ENCODE measurements around the gene DMD. TPM values are rescaled to one million over a fixed set of nuclear protein-coding genes. Genes with fewer than 3 reads are reported as not detected.

Gene DMD
- total RNA-seq, 1 donor from 2014 or later = 5.0 TPM

GRCh38 chrX:31302573-31303075 lies 1908.7 kb downstream of the DMD start:
- Mint-ChIP-seq H3K9me3 (no peaks in the 10 kb centered on the region), H3K4me1 (no peaks in the 10 kb centered on the region)
- no peak for DNase-seq

GRCh38 chrX:31301941-31302340 lies 1909.4 kb downstream of the DMD start:
- intact Hi-C loops (cut with micrococcal nuclease) = no loop called here
- Mint-ChIP-seq H3K9me3 (no peaks in the 10 kb centered on the region), H3K36me3 (ENCODE audit: low read depth) (no peaks in the 10 kb centered on the region), H3K4me3 (no peak overlapping the region), H3K27me3 (no peaks in the 10 kb centered on the region), H3K4me1 (no peaks in the 10 kb centered on the region), H3K27ac (no peak overlapping the region)
- no peak for DNase-seq

More at GRCh38 chrX:31302573-31303075, 1908.7 kb downstream of the DMD start:
- intact Hi-C loops (cut with micrococcal nuclease) = no loop called here
- Mint-ChIP-seq H3K27me3 (no peaks in the 10 kb centered on the region), H3K27ac (no peak overlapping the region), H3K36me3 (ENCODE audit: low read depth) (no peaks in the 10 kb centered on the region), H3K4me3 (no peak overlapping the region)

- DNase-seq = no peak
- Mint-ChIP-seq H3K9me3 (no peaks in the 10 kb centered on the region), H3K4me3 (no peak overlapping the region), H3K27me3 (no peaks in the 10 kb centered on the region), H3K4me1 (no peaks in the 10 kb centered on the region), H3K36me3 (ENCODE audit: low read depth) (no peaks in the 10 kb centered on the region), H3K27ac (no peak overlapping the region)
- intact Hi-C loops (cut with micrococcal nuclease) = no loop called here
These were observed 1910.1 kb downstream of the DMD start for GRCh38 chrX:31301203-31301602.

GRCh38 chrX:31298916-31299315 lies 1912.4 kb downstream of the DMD start:
- H3K27me3 Mint-ChIP-seq = no peaks in the 10 kb centered on the region
- no peak overlapping the region for H3K4me3 Mint-ChIP-seq
- DNase-seq = no peak
- no peaks in the 10 kb centered on the region for H3K36me3 Mint-ChIP-seq (ENCODE audit: low read depth)
- intact Hi-C loops (cut with micrococcal nuclease) = no loop called here
- no peak overlapping the region for H3K27ac Mint-ChIP-seq
- no peaks in the 10 kb centered on the region for H3K4me1 Mint-ChIP-seq
- no peaks in the 10 kb centered on the region for H3K9me3 Mint-ChIP-seq

GRCh38 chrX:31297881-31298280 lies 1913.5 kb downstream of the DMD start:
- intact Hi-C loops (cut with micrococcal nuclease) = no loop called here
- Mint-ChIP-seq H3K9me3 (no peaks in the 10 kb centered on the region), H3K36me3 (ENCODE audit: low read depth) (no peaks in the 10 kb centered on the region), H3K4me1 (no peaks in the 10 kb centered on the region), H3K27me3 (no peaks in the 10 kb centered on the region), H3K4me3 (no peak overlapping the region), H3K27ac (no peak overlapping the region)
- DNase-seq = no peak

- Mint-ChIP-seq H3K9me3 (no peaks in the 10 kb centered on the region), H3K27ac (no peak overlapping the region), H3K36me3 (ENCODE audit: low read depth) (no peaks in the 10 kb centered on the region), H3K27me3 (no peaks in the 10 kb centered on the region), H3K4me1 (no peaks in the 10 kb centered on the region), H3K4me3 (no peak overlapping the region)
- intact Hi-C loops (cut with micrococcal nuclease) = no loop called here
- no peak for DNase-seq
These were observed 1916.9 kb downstream of the DMD start for GRCh38 chrX:31294475-31294874.

GRCh38 chrX:31293409-31293808 lies 1917.9 kb downstream of the DMD start:
- no peak overlapping the region for H3K27ac Mint-ChIP-seq
- H3K4me1 Mint-ChIP-seq = no peaks in the 10 kb centered on the region
- intact Hi-C loops (cut with micrococcal nuclease) = loop anchor here (1.0 kb wide), 1 partner anchor 254 kb away; no protein-coding TSS in a partner anchor
- no peaks in the 10 kb centered on the region for H3K36me3 Mint-ChIP-seq (ENCODE audit: low read depth)
- no peak overlapping the region for H3K4me3 Mint-ChIP-seq
- H3K9me3 Mint-ChIP-seq = no peaks in the 10 kb centered on the region
- peak; percentile 49 for DNase-seq
- H3K27me3 Mint-ChIP-seq = no peaks in the 10 kb centered on the region

- Mint-ChIP-seq H3K9me3 (no peaks in the 10 kb centered on the region), H3K4me3 (no peak overlapping the region), H3K4me1 (no peaks in the 10 kb centered on the region), H3K27me3 (peaks cover 1% of the 10 kb centered on the region), H3K27ac (no peak overlapping the region), H3K36me3 (ENCODE audit: low read depth) (no peaks in the 10 kb centered on the region)
- intact Hi-C loops (cut with micrococcal nuclease) = no loop called here
- DNase-seq = no peak
These were observed 1920.2 kb downstream of the DMD start for GRCh38 chrX:31291131-31291530.

GRCh38 chrX:31287861-31288260 lies 1923.5 kb downstream of the DMD start:
- H3K4me1 Mint-ChIP-seq = no peaks in the 10 kb centered on the region
- no peaks in the 10 kb centered on the region for H3K36me3 Mint-ChIP-seq (ENCODE audit: low read depth)
- peaks cover 3% of the 10 kb centered on the region for H3K27me3 Mint-ChIP-seq
- DNase-seq = no peak
- no peaks in the 10 kb centered on the region for H3K9me3 Mint-ChIP-seq
- H3K27ac Mint-ChIP-seq = no peak overlapping the region
- intact Hi-C loops (cut with micrococcal nuclease) = no loop called here
- no peak overlapping the region for H3K4me3 Mint-ChIP-seq

GRCh38 chrX:31280580-31280979 lies 1930.8 kb downstream of the DMD start:
- DNase-seq = no peak
- no peaks in the 10 kb centered on the region for H3K9me3 Mint-ChIP-seq
- no peaks in the 10 kb centered on the region for H3K36me3 Mint-ChIP-seq (ENCODE audit: low read depth)
- no peaks in the 10 kb centered on the region for H3K4me1 Mint-ChIP-seq
- H3K27ac Mint-ChIP-seq = no peak overlapping the region
- peaks cover 2% of the 10 kb centered on the region for H3K27me3 Mint-ChIP-seq
- H3K4me3 Mint-ChIP-seq = no peak overlapping the region
- intact Hi-C loops (cut with micrococcal nuclease) = no loop called here

GRCh38 chrX:31279359-31279758 lies 1932.0 kb downstream of the DMD start:
- no peak for DNase-seq
- H3K4me3 Mint-ChIP-seq = no peak overlapping the region
- intact Hi-C loops (cut with micrococcal nuclease) = no loop called here
- H3K27me3 Mint-ChIP-seq = no peaks in the 10 kb centered on the region
- no peaks in the 10 kb centered on the region for H3K9me3 Mint-ChIP-seq
- H3K36me3 Mint-ChIP-seq (ENCODE audit: low read depth) = no peaks in the 10 kb centered on the region
- H3K27ac Mint-ChIP-seq = no peak overlapping the region
- no peaks in the 10 kb centered on the region for H3K4me1 Mint-ChIP-seq

GRCh38 chrX:31272472-31272775 lies 1938.9 kb downstream of the DMD start:
- Mint-ChIP-seq H3K4me1 (no peaks in the 10 kb centered on the region), H3K27ac (no peak overlapping the region), H3K36me3 (ENCODE audit: low read depth) (no peaks in the 10 kb centered on the region), H3K9me3 (no peaks in the 10 kb centered on the region), H3K27me3 (peaks cover 13% of the 10 kb centered on the region), H3K4me3 (no peak overlapping the region)
- DNase-seq = no peak
- intact Hi-C loops (cut with micrococcal nuclease) = no loop called here

GRCh38 chrX:31271615-31272471 lies 1939.5 kb downstream of the DMD start:
- intact Hi-C loops (cut with micrococcal nuclease) = no loop called here
- H3K4me3 Mint-ChIP-seq = no peak overlapping the region
- no peaks in the 10 kb centered on the region for H3K9me3 Mint-ChIP-seq
- H3K27me3 Mint-ChIP-seq = peaks cover 15% of the 10 kb centered on the region
- no peaks in the 10 kb centered on the region for H3K36me3 Mint-ChIP-seq (ENCODE audit: low read depth)
- H3K27ac Mint-ChIP-seq = no peak overlapping the region
- H3K4me1 Mint-ChIP-seq = no peaks in the 10 kb centered on the region
- DNase-seq = no peak

GRCh38 chrX:31269914-31270313 lies 1941.4 kb downstream of the DMD start:
- intact Hi-C loops (cut with micrococcal nuclease) = no loop called here
- Mint-ChIP-seq H3K4me3 (no peak overlapping the region), H3K9me3 (no peaks in the 10 kb centered on the region), H3K4me1 (no peaks in the 10 kb centered on the region), H3K27me3 (peaks cover 27% of the 10 kb centered on the region), H3K27ac (no peak overlapping the region), H3K36me3 (ENCODE audit: low read depth) (no peaks in the 10 kb centered on the region)
- no peak for DNase-seq

- no peak for DNase-seq
- no peak overlapping the region for H3K4me3 Mint-ChIP-seq
- H3K27me3 Mint-ChIP-seq = peaks cover 35% of the 10 kb centered on the region
- intact Hi-C loops (cut with micrococcal nuclease) = no loop called here
- H3K36me3 Mint-ChIP-seq (ENCODE audit: low read depth) = no peaks in the 10 kb centered on the region
- no peaks in the 10 kb centered on the region for H3K4me1 Mint-ChIP-seq
- no peaks in the 10 kb centered on the region for H3K9me3 Mint-ChIP-seq
- H3K27ac Mint-ChIP-seq = no peak overlapping the region
These were observed 1943.0 kb downstream of the DMD start for GRCh38 chrX:31268359-31268758.
